Upper lobe of left lung (tissue), 4 donors: Measurements from ENCODE around the gene ACCSL.

Experiments
- CTCF ChIP-seq, 6 experiments: fragments of 450-650 bp in 4 of 6; fragments of 200-600 bp in 2 of 6; sonication (generic) in 2 of 6; IDR thresholded peaks; one replicate each; pipeline ENCODE4 v1.5.1; 2016 to 2019; ENCODE audit warnings: antibody characterized with exemption in 6 of 6
- POLR2A ChIP-seq, 4 donors: fragments of 450-650 bp; IDR thresholded peaks; one replicate each; pipeline ENCODE4 v1.5.1; 2016 to 2017; ENCODE audit warnings: antibody characterized with exemption in 4 of 4, mild to moderate bottlenecking in 2 of 4
- POLR2AphosphoS5 ChIP-seq, 2 donors: sonication (generic); formaldehyde crosslinking; IDR thresholded peaks; one replicate each; pipeline ENCODE4 v1.5.1; 2017; ENCODE audit warnings: antibody characterized with exemption in 2 of 2

GRCh38 chr11:44047298-44047697 lies 483 bp upstream of the ACCSL start:
- TF ChIP-seq CTCF (IDR thresholded peaks at IDR 0.05) (no peak), POLR2A (IDR thresholded peaks at IDR 0.05) (no peak), POLR2AphosphoS5 (IDR thresholded peaks at IDR 0.05) (no peak)
